Uterus (tissue), 2 donors: ENCODE data around the gene EAF1.

Experiments
- POLR2A ChIP-seq, 2 donors: fragments of 450-650 bp; IDR thresholded peaks; one replicate each; pipeline ENCODE4 v1.6.1; 2016; ENCODE audit warnings: antibody characterized with exemption in 2 of 2, mild to moderate bottlenecking in 1 of 2, moderate library complexity in 1 of 2
- TF ChIP-seq, protein P1 (sequence below), 4 experiments: fragments of 200-600 bp in 2 of 4; fragments of 450-650 bp in 2 of 4; sonication (generic) in 2 of 4; IDR thresholded peaks; one replicate each; pipeline ENCODE4 v1.5.1; 2016 to 2019; ENCODE audit warnings: antibody characterized with exemption in 4 of 4, mild to moderate bottlenecking in 2 of 4, moderate library complexity in 1 of 4

DNA sequence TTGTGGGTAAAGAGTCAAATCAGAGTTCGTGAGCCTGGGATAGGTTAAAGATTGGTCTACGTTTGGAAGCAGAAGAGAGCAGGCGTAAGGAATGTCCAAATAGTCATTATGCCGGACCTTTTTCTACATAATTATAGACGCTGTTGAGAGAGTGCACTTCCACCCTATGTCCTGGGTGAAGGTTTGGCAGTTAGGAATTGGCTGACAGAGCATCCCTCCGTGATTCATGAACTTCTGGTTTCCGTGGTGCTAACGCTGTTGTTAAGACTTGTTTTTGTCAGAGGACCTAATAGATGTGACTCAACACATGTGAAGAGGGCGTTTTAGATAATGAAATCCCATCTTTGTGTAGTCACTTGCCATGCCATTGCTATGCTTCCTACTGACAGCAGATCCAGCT, 1.1 kb downstream of the EAF1 start:
- TF ChIP-seq, protein P1, sequence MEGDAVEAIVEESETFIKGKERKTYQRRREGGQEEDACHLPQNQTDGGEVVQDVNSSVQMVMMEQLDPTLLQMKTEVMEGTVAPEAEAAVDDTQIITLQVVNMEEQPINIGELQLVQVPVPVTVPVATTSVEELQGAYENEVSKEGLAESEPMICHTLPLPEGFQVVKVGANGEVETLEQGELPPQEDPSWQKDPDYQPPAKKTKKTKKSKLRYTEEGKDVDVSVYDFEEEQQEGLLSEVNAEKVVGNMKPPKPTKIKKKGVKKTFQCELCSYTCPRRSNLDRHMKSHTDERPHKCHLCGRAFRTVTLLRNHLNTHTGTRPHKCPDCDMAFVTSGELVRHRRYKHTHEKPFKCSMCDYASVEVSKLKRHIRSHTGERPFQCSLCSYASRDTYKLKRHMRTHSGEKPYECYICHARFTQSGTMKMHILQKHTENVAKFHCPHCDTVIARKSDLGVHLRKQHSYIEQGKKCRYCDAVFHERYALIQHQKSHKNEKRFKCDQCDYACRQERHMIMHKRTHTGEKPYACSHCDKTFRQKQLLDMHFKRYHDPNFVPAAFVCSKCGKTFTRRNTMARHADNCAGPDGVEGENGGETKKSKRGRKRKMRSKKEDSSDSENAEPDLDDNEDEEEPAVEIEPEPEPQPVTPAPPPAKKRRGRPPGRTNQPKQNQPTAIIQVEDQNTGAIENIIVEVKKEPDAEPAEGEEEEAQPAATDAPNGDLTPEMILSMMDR (IDR thresholded peaks at IDR 0.05): no peak
- TF ChIP-seq POLR2A (IDR thresholded peaks at IDR 0.05): no peak
